ENCODE results near the gene TENM4.

TENM4 gene

DNA sequence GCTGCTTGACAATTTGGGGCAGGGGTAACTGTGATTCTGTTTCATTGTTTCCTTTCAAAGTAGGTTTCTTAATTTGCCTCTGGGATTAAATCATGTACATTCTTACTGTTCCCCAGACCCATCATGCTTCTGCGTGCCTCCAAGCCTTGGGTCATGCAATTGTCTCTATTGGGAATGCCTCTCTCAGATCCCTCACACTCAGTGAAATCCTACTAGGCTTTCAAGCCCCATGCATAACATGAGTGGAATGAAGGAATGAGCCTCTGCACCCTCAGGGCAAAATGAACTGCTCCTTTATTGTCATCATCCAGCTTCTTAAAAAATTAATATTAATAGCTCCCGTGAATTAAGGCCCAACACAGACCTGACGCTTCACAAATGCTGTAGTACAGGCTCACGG, 381.7 kb downstream of the TENM4 start:
- TF ChIP-seq FOXM1 (IDR thresholded peaks at IDR 0.05; ENCODE audit: borderline replicate concordance, low read depth) (no peak), EP300 (IDR thresholded peaks at IDR 0.05; ENCODE audit: borderline replicate concordance) (no peak), YY1 (IDR thresholded peaks at IDR 0.05; ENCODE audit: low read depth) (no peak), CREB1 (IDR thresholded peaks at IDR 0.05; ENCODE audit: low read depth) (no peak), RAD21 (IDR thresholded peaks at IDR 0.05; ENCODE audit: low read depth) (no peak)

DNA sequence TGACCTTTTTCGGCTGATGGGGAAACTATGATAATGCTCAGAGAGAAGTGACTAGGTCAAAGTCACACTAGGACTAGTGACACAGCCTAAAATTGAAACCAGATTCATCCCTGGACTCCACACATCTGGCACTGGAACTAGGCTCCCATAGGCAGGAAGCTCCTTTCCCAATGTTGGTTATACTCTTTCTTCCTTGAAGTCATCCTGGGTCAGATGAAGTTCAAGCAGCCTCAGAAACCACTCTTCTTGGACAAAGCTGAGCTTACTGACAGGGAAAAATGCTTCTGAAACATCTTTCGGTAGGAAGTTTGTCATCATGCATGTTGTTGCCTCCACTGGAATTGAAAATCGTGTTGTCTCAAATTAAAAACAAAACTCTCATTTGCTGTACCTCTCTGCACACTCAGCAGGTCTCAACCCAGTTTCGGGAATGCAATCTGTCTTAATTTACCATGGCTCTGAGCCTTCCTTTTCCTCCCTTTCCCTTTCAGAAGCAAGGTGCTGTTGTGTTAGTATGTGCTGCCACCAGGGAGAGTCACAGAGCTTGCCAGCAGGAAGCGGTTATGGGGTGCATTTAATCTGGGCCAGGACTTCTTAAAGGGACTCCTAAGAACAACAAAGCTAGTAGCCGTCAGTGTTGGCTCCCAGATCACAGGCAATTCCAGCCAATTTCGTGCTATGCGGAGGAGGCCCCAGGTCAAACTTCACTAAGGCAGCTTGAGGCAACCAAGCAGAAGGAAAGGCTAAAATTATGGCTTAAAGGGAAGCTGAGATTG, 384.8 kb downstream of the TENM4 start:
- TF ChIP-seq TAF1 (IDR thresholded peaks at IDR 0.05; ENCODE audit: low read depth), result no peak
- no peak for TF ChIP-seq EGR1 (IDR thresholded peaks at IDR 0.05)
- TF ChIP-seq EP300 (IDR thresholded peaks at IDR 0.05; ENCODE audit: borderline replicate concordance), result no peak
- no peak for TF ChIP-seq FOXM1 (IDR thresholded peaks at IDR 0.05; ENCODE audit: borderline replicate concordance, low read depth)
- TF ChIP-seq, protein P1, sequence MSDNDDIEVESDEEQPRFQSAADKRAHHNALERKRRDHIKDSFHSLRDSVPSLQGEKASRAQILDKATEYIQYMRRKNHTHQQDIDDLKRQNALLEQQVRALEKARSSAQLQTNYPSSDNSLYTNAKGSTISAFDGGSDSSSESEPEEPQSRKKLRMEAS (IDR thresholded peaks at IDR 0.05), result no peak
- TF ChIP-seq ZBTB7A (IDR thresholded peaks at IDR 0.05; ENCODE audit: low read depth), result no peak
- TF ChIP-seq TCF12 (IDR thresholded peaks at IDR 0.05; ENCODE audit: low read depth), result no peak
- TF ChIP-seq CEBPB (IDR thresholded peaks at IDR 0.05), result no peak
- no peak for TF ChIP-seq NFIC (IDR thresholded peaks at IDR 0.05)

DNA sequence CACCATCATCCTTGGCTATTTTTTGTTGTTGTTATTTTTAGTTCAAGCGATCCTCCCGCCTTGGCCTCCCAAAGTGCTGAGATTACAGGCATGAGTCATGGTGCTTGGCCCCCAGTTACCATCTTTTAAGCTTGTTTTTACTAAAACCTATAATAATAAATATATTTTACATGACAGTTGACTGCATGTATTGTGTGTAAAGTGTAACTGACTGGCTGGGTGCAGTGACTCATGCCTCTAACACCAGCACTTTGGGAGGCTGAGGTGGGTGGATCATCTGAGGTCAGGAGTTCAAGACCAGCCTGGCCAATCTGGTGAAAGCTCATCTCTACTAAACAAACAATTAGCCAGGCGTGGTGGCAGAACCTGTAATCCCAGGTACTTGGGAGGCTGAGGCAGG, 386.2 kb downstream of the TENM4 start:
- TF ChIP-seq CEBPB (IDR thresholded peaks at IDR 0.05) (no peak), TCF12 (IDR thresholded peaks at IDR 0.05; ENCODE audit: low read depth) (no peak), RAD21 (IDR thresholded peaks at IDR 0.05; ENCODE audit: low read depth) (no peak), FOXM1 (IDR thresholded peaks at IDR 0.05; ENCODE audit: borderline replicate concordance, low read depth) (no peak)
- TF ChIP-seq, protein P1 (IDR thresholded peaks at IDR 0.05), result no peak

DNA sequence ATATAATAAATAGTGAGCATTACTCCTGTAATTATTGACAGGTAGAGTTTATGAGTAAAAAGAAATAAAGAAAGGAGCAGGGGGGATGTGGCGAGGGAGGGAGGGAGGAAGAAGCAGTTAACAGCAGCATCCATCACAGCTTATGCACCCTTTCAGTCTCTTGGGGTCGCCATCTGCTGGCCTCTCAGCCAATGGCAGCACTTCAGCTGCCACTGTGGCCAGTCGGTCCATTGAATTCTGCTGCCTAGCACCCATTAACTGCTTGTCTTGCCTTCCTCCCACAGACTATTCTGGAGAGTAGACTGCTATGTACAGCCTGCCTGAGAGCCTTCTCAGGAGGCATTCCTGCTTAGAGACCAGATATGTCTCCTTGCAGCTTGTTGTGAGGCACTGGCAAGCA, 388.3 kb downstream of the TENM4 start:
- TF ChIP-seq, protein P1 (IDR thresholded peaks at IDR 0.05), result no peak
- TF ChIP-seq FOXM1 (IDR thresholded peaks at IDR 0.05; ENCODE audit: borderline replicate concordance, low read depth) (no peak), YY1 (IDR thresholded peaks at IDR 0.05; ENCODE audit: low read depth) (no peak), USF1 (IDR thresholded peaks at IDR 0.05) (no peak), RAD21 (IDR thresholded peaks at IDR 0.05; ENCODE audit: low read depth) (no peak), CREB1 (IDR thresholded peaks at IDR 0.05; ENCODE audit: low read depth) (no peak)

- TF ChIP-seq RAD21 (IDR thresholded peaks at IDR 0.05; ENCODE audit: low read depth), result no peak
- TF ChIP-seq TEAD4 (IDR thresholded peaks at IDR 0.05), result no peak
- no peak for TF ChIP-seq TAF1 (IDR thresholded peaks at IDR 0.05; ENCODE audit: low read depth)
- TF ChIP-seq EP300 (IDR thresholded peaks at IDR 0.05; ENCODE audit: borderline replicate concordance), result no peak
- no peak for TF ChIP-seq USF1 (IDR thresholded peaks at IDR 0.05)
- no peak for TF ChIP-seq REST (IDR thresholded peaks at IDR 0.05; ENCODE audit: low read depth)
- no peak for TF ChIP-seq EGR1 (IDR thresholded peaks at IDR 0.05)
- no peak for TF ChIP-seq TCF12 (IDR thresholded peaks at IDR 0.05; ENCODE audit: low read depth)
- no peak for TF ChIP-seq CEBPB (IDR thresholded peaks at IDR 0.05)
- no peak for TF ChIP-seq YY1 (IDR thresholded peaks at IDR 0.05; ENCODE audit: low read depth)
- TF ChIP-seq CREB1 (IDR thresholded peaks at IDR 0.05; ENCODE audit: low read depth), result no peak
Measured at GRCh38 chr11:79050786-79051185, 390.0 kb downstream of the TENM4 start.

GRCh38 chr11:79049741-79050179, 391.1 kb downstream of the TENM4 start:
- TF ChIP-seq TEAD4 (IDR thresholded peaks at IDR 0.05) (no peak), ZBTB7A (IDR thresholded peaks at IDR 0.05; ENCODE audit: low read depth) (no peak), CREB1 (IDR thresholded peaks at IDR 0.05; ENCODE audit: low read depth) (no peak), RAD21 (IDR thresholded peaks at IDR 0.05; ENCODE audit: low read depth) (no peak), TCF12 (IDR thresholded peaks at IDR 0.05; ENCODE audit: low read depth) (no peak), YY1 (IDR thresholded peaks at IDR 0.05; ENCODE audit: low read depth) (no peak), NFIC (IDR thresholded peaks at IDR 0.05) (no peak), CEBPB (IDR thresholded peaks at IDR 0.05) (no peak), FOXM1 (IDR thresholded peaks at IDR 0.05; ENCODE audit: borderline replicate concordance, low read depth) (no peak), EGR1 (IDR thresholded peaks at IDR 0.05) (no peak)
- TF ChIP-seq, protein P1 (IDR thresholded peaks at IDR 0.05), result no peak

GRCh38 chr11:79047980-79048379, 392.9 kb downstream of the TENM4 start:
- TF ChIP-seq EP300 (IDR thresholded peaks at IDR 0.05; ENCODE audit: borderline replicate concordance) (no peak), RAD21 (IDR thresholded peaks at IDR 0.05; ENCODE audit: low read depth) (no peak), FOXM1 (IDR thresholded peaks at IDR 0.05; ENCODE audit: borderline replicate concordance, low read depth) (no peak), REST (IDR thresholded peaks at IDR 0.05; ENCODE audit: low read depth) (no peak), USF1 (IDR thresholded peaks at IDR 0.05) (no peak), CEBPB (IDR thresholded peaks at IDR 0.05) (no peak), TEAD4 (IDR thresholded peaks at IDR 0.05) (no peak), EGR1 (IDR thresholded peaks at IDR 0.05) (no peak), ZBTB7A (IDR thresholded peaks at IDR 0.05; ENCODE audit: low read depth) (no peak)

Data from Ishikawa (cell line).